ENCODE results near the gene YTHDC1. TPM values are rescaled to one million over a fixed set of nuclear protein-coding genes. Genes with fewer than 3 reads are reported as not detected.
A peak's percentile ranks its signal among the peaks of the same experiment; 100 is the strongest.
"Not testable (repeated sequence)": the region's sequence is repeated elsewhere in the genome, so short reads cannot be mapped to it uniquely, and the experiment has no call there.

Gene YTHDC1
- total RNA-seq, 2 experiments from 2014 or later, result 81.1 to 84.7 TPM

DNA sequence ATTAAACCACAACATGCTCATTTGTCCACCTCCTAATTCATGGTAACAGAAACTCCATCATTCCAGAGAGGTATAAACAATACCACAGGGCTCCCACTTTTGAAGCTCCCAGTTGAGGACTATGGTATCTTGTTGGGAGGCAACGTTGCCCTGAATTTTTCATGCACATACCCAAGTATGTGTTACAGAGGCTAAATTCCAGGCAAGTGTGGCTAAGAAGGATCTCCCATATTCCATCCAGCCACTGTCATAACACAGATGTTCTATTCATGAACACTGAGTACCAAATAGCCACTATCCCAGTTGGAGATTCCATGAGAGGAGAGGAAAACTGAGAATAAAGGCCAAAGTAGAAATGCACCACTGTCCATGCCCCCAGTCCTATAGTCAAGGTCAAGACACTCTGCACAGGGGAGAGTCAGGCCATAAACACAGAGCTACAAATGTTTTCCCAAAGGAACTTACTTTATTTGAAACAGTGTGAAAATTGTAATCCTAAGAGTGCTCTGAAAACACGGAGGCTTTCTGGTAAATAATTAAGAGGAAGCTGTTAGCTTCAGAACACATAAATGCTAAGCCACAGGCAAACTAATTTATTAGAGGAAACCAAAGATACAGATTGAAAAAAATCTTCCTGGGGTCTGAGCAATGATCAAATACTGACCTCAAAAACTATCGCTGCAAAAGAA is 62.0 kb downstream of the YTHDC1 start:
- no peak overlapping the region for H3K4me3 Mint-ChIP-seq
- peaks cover 2% of the 10 kb centered on the region for H3K36me3 Mint-ChIP-seq
- H3K4me1 Mint-ChIP-seq, result no peaks in the 10 kb centered on the region
- peaks cover 7% of the 10 kb centered on the region for H3K9me3 Mint-ChIP-seq
- no peak for DNase-seq
- H3K27ac Mint-ChIP-seq, result no peak overlapping the region
- no peaks in the 10 kb centered on the region for H3K27me3 Mint-ChIP-seq

DNA sequence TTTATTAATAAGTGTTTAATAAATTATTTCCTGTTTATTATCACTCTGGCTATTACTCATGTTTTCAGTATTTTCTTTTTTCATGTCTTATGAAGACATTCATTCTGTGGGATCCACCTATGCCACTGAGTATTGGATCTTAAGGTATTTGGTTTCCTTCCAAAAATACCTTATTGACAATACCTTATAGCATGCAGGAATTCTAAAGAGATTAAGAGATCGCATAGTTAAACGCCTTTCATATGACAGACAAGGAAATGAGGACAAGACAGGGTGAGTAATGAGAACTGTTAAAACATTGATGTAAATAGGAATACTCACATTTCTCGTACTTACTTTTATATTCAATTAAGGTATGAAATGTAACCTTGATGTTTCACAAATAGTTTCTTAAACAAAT is 66.2 kb downstream of the YTHDC1 start:
- no peaks in the 10 kb centered on the region for H3K4me1 Mint-ChIP-seq
- H3K36me3 Mint-ChIP-seq, result no peaks in the 10 kb centered on the region
- no peak overlapping the region for H3K4me3 Mint-ChIP-seq
- no peaks in the 10 kb centered on the region for H3K9me3 Mint-ChIP-seq
- DNase-seq, result no peak
- no peaks in the 10 kb centered on the region for H3K27me3 Mint-ChIP-seq
- H3K27ac Mint-ChIP-seq, result no peak overlapping the region

GRCh38 chr4:68283095-68283494 is 66.8 kb downstream of the YTHDC1 start:
- no peak for DNase-seq
- Mint-ChIP-seq H3K36me3 (no peaks in the 10 kb centered on the region), H3K4me1 (no peaks in the 10 kb centered on the region), H3K4me3 (no peak overlapping the region), H3K27ac (no peak overlapping the region), H3K9me3 (no peaks in the 10 kb centered on the region), H3K27me3 (no peaks in the 10 kb centered on the region)

- not testable (repeated sequence) for H3K27me3 Mint-ChIP-seq, H3K4me3 Mint-ChIP-seq, H3K36me3 Mint-ChIP-seq, H3K27ac Mint-ChIP-seq, H3K4me1 Mint-ChIP-seq, DNase-seq, H3K9me3 Mint-ChIP-seq
Observed at GRCh38 chr4:68281796-68282740, 67.8 kb downstream of the YTHDC1 start.

- Mint-ChIP-seq H3K9me3 (no peaks in the 10 kb centered on the region), H3K4me1 (peaks cover 4% of the 10 kb centered on the region), H3K4me3 (no peak overlapping the region), H3K36me3 (no peaks in the 10 kb centered on the region), H3K27me3 (peaks cover 12% of the 10 kb centered on the region), H3K27ac (no peak overlapping the region)
- DNase-seq, result no peak
Observed at GRCh38 chr4:68278029-68278428, 71.9 kb downstream of the YTHDC1 start.

DNA sequence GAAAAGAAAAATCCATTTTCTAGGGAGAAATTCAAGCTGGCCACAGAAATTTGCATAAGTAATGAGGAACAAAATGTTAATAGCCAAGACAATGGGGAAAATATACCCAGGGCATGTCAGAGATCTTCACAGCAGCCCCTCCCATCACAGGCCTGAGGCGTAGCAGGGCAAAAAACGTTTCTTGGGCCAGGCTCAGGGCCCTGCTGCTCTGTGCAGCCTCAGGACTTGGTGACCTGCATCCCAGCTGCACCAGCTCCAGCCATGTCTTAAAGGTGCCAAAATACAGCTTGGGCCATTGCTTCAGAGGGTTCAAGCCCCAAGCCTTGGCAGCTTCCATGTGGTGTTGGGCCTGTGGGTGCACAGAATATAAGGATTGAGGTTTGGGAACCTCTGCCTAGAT is 72.3 kb downstream of the YTHDC1 start:
- Mint-ChIP-seq H3K4me1 (peaks cover 4% of the 10 kb centered on the region), H3K27ac (no peak overlapping the region), H3K27me3 (peaks cover 12% of the 10 kb centered on the region), H3K4me3 (no peak overlapping the region), H3K9me3 (no peaks in the 10 kb centered on the region), H3K36me3 (no peaks in the 10 kb centered on the region)
- DNase-seq, result no peak

GRCh38 chr4:68272860-68273259 is 77.0 kb downstream of the YTHDC1 start:
- no peaks in the 10 kb centered on the region for H3K36me3 Mint-ChIP-seq
- H3K9me3 Mint-ChIP-seq, result no peaks in the 10 kb centered on the region
- H3K4me1 Mint-ChIP-seq, result peaks cover 4% of the 10 kb centered on the region
- no peak overlapping the region for H3K4me3 Mint-ChIP-seq
- no peak overlapping the region for H3K27ac Mint-ChIP-seq
- no peak for DNase-seq
- peaks cover 12% of the 10 kb centered on the region for H3K27me3 Mint-ChIP-seq

DNA sequence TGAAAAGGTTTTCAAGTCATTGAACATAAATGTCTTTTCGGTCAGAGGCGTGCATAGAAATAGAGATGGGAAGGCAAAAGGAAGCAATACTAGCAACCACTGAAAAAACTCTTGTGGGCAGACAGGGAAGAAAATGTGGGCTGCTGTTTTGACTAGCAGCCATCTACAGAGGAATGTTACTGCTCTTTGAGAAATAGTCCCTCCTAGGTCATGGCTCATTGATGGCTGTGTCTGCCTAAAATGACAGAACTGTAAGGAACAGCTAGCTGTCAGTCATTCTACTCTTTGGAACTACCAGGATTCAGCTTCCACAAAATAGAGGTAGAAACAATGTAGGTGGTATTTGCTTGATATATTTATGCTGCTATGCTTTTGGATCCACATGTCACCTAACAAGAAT is 77.5 kb downstream of the YTHDC1 start:
- peaks cover 12% of the 10 kb centered on the region for H3K27me3 Mint-ChIP-seq
- no peak overlapping the region for H3K27ac Mint-ChIP-seq
- no peaks in the 10 kb centered on the region for H3K9me3 Mint-ChIP-seq
- H3K4me1 Mint-ChIP-seq, result peaks cover 8% of the 10 kb centered on the region
- no peaks in the 10 kb centered on the region for H3K36me3 Mint-ChIP-seq
- no peak for DNase-seq
- H3K4me3 Mint-ChIP-seq, result no peak overlapping the region

DNA sequence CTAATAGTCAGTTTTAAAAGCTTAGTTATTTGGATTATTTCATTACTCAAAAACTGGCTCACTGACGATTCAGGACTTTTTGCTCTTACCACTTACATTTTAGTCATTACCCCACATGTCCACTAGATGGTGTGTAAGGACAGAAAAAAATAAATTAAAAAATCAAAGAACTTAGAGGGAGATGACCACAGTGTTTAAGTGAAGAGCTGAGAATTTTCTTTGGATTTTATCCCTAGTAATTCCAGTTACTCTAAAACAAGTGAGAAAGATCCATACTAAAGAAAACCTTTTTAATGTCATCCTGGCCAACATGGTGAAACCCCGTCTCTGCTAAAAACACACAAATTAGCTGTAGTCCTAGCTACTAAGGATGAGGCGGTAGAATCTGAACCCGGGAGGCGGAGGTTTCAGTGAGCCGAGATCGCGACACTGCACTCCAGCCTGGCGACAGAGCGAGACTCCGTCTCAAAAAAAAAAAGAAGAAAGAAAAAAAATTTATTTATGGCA is 78.0 kb downstream of the YTHDC1 start:
- Mint-ChIP-seq H3K27me3 (peaks cover 12% of the 10 kb centered on the region), H3K4me3 (peak overlapping the region; percentile 62), H3K9me3 (no peaks in the 10 kb centered on the region), H3K36me3 (no peaks in the 10 kb centered on the region), H3K4me1 (peaks cover 8% of the 10 kb centered on the region), H3K27ac (no peak overlapping the region)
- DNase-seq, result no peak

DNA sequence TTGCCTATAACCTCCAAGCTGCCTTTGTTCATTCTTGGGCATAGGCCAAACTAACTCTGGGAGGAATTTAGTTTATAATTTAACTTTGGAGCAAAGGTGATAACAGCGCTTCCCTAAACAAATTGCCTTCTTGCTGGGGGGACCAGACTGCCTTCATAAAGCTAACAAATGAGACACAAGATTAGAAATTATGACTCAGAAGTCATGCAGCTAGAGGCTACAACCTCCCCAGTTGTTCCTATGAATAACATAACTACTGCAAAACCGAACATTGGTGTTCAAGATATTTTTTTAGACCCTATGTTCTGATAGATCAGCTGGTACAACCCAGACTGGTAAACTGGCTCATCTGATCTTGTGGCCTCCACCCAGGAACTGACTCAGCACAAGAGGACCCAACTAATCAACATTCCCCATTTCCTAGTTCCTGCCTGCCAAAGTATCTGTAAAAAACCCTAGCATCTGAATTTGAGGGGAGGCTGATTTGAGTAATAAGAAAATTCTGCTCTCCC is 82.4 kb downstream of the YTHDC1 start:
- Mint-ChIP-seq H3K9me3 (peaks cover 5% of the 10 kb centered on the region), H3K4me3 (no peak overlapping the region), H3K4me1 (peaks cover 3% of the 10 kb centered on the region), H3K27ac (no peak overlapping the region), H3K27me3 (no peaks in the 10 kb centered on the region), H3K36me3 (peaks cover 2% of the 10 kb centered on the region)
- no peak for DNase-seq

GRCh38 chr4:68264875-68265565 is 84.9 kb downstream of the YTHDC1 start:
- Mint-ChIP-seq H3K36me3 (peaks cover 2% of the 10 kb centered on the region), H3K27me3 (peaks cover 3% of the 10 kb centered on the region), H3K4me3 (no peak overlapping the region), H3K4me1 (peaks cover 3% of the 10 kb centered on the region), H3K9me3 (peaks cover 5% of the 10 kb centered on the region), H3K27ac (no peak overlapping the region)
- DNase-seq, result no peak

Other genes starting within 250 kb of the YTHDC1 start
- gene TMPRSS11F, start 220.2 kb downstream of the YTHDC1 start, total RNA-seq, result not detected
- gene TMPRSS11B, start 104.4 kb downstream of the YTHDC1 start, total RNA-seq, result not detected
- gene TMPRSS11E, start 97.4 kb upstream of the YTHDC1 start, total RNA-seq, result under 1 TPM in 1 of 2 experiments, not detected in 1; 0.19 TPM
- not detected for gene UGT2B17, start 226.2 kb upstream of the YTHDC1 start, total RNA-seq